ENCODE data around the gene PRRC2B.

GRCh38 chr9:131492070-131492469 is 98.2 kb downstream of the PRRC2B start:
- TF ChIP-seq ZNF274 (IDR thresholded peaks at IDR 0.05; ENCODE audit: low read depth, low read length) (no peak), YY1 (IDR thresholded peaks at IDR 0.05; ENCODE audit: insufficient read depth, insufficient read length) (no peak), SUZ12 (IDR thresholded peaks at IDR 0.05; ENCODE audit: extremely low read depth, insufficient read depth, insufficient read length) (no peak)
